GM06990 (cell line): ENCODE results near the gene KLF7.

Source experiments
- DNase-seq: peaks from one replicate; pipeline ENCODE4 v3.0.0-alpha.2; 2011; ENCODE audit not compliant: insufficient read length; ENCODE audit errors: extremely low read depth
- H3K27me3 ChIP-seq: replicated peaks from 2 replicates; pipeline ENCODE4 v1.6.0; 2011; ENCODE audit warnings: low read length; ENCODE audit not compliant: control insufficient read depth, insufficient read depth
- H3K36me3 ChIP-seq: 2 replicates; pipeline ENCODE4 v1.5.1; 2011; ENCODE audit warnings: low read length; ENCODE audit not compliant: control insufficient read depth, insufficient read depth
- H3K4me3 ChIP-seq: replicated peaks from 2 replicates; pipeline ENCODE4 v1.5.1; 2011; ENCODE audit warnings: low read depth, mild to moderate bottlenecking, control low read depth, low read length
- CTCF ChIP-seq: IDR thresholded peaks from 2 replicates; pipeline ENCODE4 v1.5.1; 2011; ENCODE audit warnings: low read length, control low read depth, mild to moderate bottlenecking, inconsistent platforms; ENCODE audit not compliant: insufficient read depth, poor library complexity, severe bottlenecking

The KLF7 gene

GRCh38 chr2:207153266-207153975 lies 12.3 kb downstream of the KLF7 start:
- Histone ChIP-seq H3K27me3 (no peaks in the 10 kb centered on the region), H3K36me3 (no peaks in the 10 kb centered on the region), H3K4me3 (no peak overlapping the region)
- no peak for TF ChIP-seq CTCF
- DNase-seq = no peak

GRCh38 chr2:207151048-207151447 lies 14.7 kb downstream of the KLF7 start:
- H3K27me3 ChIP-seq = no peaks in the 10 kb centered on the region
- no peak for DNase-seq
- no peak overlapping the region for H3K4me3 ChIP-seq
- no peaks in the 10 kb centered on the region for H3K36me3 ChIP-seq
- TF ChIP-seq CTCF = no peak

- TF ChIP-seq CTCF = no peak
- Histone ChIP-seq H3K27me3 (no peaks in the 10 kb centered on the region), H3K36me3 (no peaks in the 10 kb centered on the region), H3K4me3 (no peak overlapping the region)
- no peak for DNase-seq
These were observed 15.5 kb downstream of the KLF7 start for GRCh38 chr2:207150284-207150683.

- no peak for DNase-seq
- H3K27me3 ChIP-seq = no peaks in the 10 kb centered on the region
- TF ChIP-seq CTCF = no peak
- H3K36me3 ChIP-seq = no peaks in the 10 kb centered on the region
- no peak overlapping the region for H3K4me3 ChIP-seq
These were observed 16.2 kb downstream of the KLF7 start for GRCh38 chr2:207149249-207150213.

- no peak overlapping the region for H3K4me3 ChIP-seq
- TF ChIP-seq CTCF = no peak
- no peaks in the 10 kb centered on the region for H3K36me3 ChIP-seq
- DNase-seq = no peak
- no peaks in the 10 kb centered on the region for H3K27me3 ChIP-seq
These were observed 17.7 kb downstream of the KLF7 start for GRCh38 chr2:207148020-207148419.
